Measurements from ENCODE around the gene PHYKPL. TPM values are rescaled to one million over a fixed set of nuclear protein-coding genes. Genes with fewer than 3 reads are reported as not detected.
A peak's percentile ranks its signal among the peaks of the same experiment; 100 is the strongest.

PHYKPL gene
- total RNA-seq, 2 donors from 2014 or later, result 133 to 191 TPM

- Mint-ChIP-seq H3K4me1 (ENCODE audit: low read depth in 2 of 2) (peaks cover 43 to 49% of the 10 kb centered on the region in 2 donors), H3K4me3 (no peak overlapping the region), H3K36me3 (peaks cover 37% of the 10 kb centered on the region), H3K27ac (peak overlapping the region; percentile 75 to 78), H3K9me3 (no peaks in the 10 kb centered on the region), H3K27me3 (no peaks in the 10 kb centered on the region)
- ATAC-seq, result no peak
- DNase-seq (ENCODE audit: low spot score), result no peak
Observed at GRCh38 chr5:178208540-178209227, 23.9 kb downstream of the PHYKPL start.

DNA sequence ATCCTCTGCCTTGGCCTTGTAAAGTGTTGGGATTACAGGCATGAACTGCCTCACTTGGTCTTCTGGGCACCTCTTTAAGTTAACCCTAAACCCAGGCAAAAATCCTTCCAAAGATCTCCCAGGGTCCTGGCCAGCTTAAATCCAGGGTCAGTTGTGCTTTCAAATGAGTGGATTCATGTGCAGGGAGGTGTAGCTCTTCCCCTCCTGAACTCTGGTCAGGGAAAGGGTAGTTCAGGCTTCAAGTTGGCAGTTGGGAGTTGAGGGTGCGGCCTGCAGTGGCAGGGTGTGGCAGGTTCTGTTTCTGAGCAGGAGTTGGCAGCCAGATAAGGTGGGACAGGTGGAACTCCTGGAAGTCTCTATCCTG lies 24.7 kb downstream of the PHYKPL start:
- Mint-ChIP-seq H3K4me1 (ENCODE audit: low read depth in 2 of 2) (peaks cover 42 to 43% of the 10 kb centered on the region in 2 donors), H3K4me3 (peak overlapping the region; percentile 90), H3K27me3 (no peaks in the 10 kb centered on the region), H3K27ac (peak overlapping the region; percentile 61 to 75), H3K9me3 (no peaks in the 10 kb centered on the region), H3K36me3 (peaks cover 33% of the 10 kb centered on the region)
- DNase-seq (ENCODE audit: low spot score), result no peak
- no peak for ATAC-seq

- H3K9me3 Mint-ChIP-seq, result no peaks in the 10 kb centered on the region
- DNase-seq (ENCODE audit: low spot score), result no peak
- peaks cover 33% of the 10 kb centered on the region for H3K36me3 Mint-ChIP-seq
- H3K4me3 Mint-ChIP-seq, result peak overlapping the region; percentile 90
- no peak for ATAC-seq
- peak overlapping the region; percentile 75 to 90 for H3K27ac Mint-ChIP-seq
- H3K4me1 Mint-ChIP-seq (ENCODE audit: low read depth in 2 of 2), result peaks cover 42 to 43% of the 10 kb centered on the region in 2 donors
- no peaks in the 10 kb centered on the region for H3K27me3 Mint-ChIP-seq
Observed at GRCh38 chr5:178207183-178207916, 25.3 kb downstream of the PHYKPL start.

- Mint-ChIP-seq H3K36me3 (peaks cover 33% of the 10 kb centered on the region), H3K4me1 (ENCODE audit: low read depth in 2 of 2) (peaks cover 42 to 43% of the 10 kb centered on the region in 2 donors), H3K9me3 (no peaks in the 10 kb centered on the region), H3K27me3 (no peaks in the 10 kb centered on the region), H3K4me3 (peak overlapping the region; percentile 90), H3K27ac (peak overlapping the region; percentile 75 to 90)
- DNase-seq (ENCODE audit: low spot score), result no peak
- ATAC-seq, result no peak
Observed at GRCh38 chr5:178206166-178207101, 26.2 kb downstream of the PHYKPL start.

- Mint-ChIP-seq H3K9me3 (no peaks in the 10 kb centered on the region), H3K27me3 (no peaks in the 10 kb centered on the region), H3K4me3 (peak overlapping the region; percentile 90), H3K4me1 (ENCODE audit: low read depth in 2 of 2) (peaks cover 42 to 43% of the 10 kb centered on the region in 2 donors), H3K36me3 (peaks cover 33% of the 10 kb centered on the region), H3K27ac (peak overlapping the region; percentile 75 to 90)
- ATAC-seq (no peak), DNase-seq (ENCODE audit: low spot score) (no peak)
Observed at GRCh38 chr5:178205749-178206047, 26.9 kb downstream of the PHYKPL start.

GRCh38 chr5:178204935-178205748 lies 27.5 kb downstream of the PHYKPL start:
- Mint-ChIP-seq H3K36me3 (peaks cover 33% of the 10 kb centered on the region), H3K4me1 (ENCODE audit: low read depth in 2 of 2) (peaks cover 42% of the 10 kb centered on the region in 2 donors)

GRCh38 chr5:178204182-178204934 lies 28.2 kb downstream of the PHYKPL start, which contains the start of gene HNRNPAB:
HNRNPAB (plus strand) TSS chr5:178204533; CDS start chr5:178204838, 305 bp downstream.
- Mint-ChIP-seq H3K9me3 (no peaks in the 10 kb centered on the region), H3K4me3 (peak within 1 kb of the TSS; percentile 97), H3K27me3 (no peaks in the 10 kb centered on the region)

More at GRCh38 chr5:178204935-178205748, 27.5 kb downstream of the PHYKPL start:
- Mint-ChIP-seq H3K27ac (peak overlapping the region; percentile 75 to 90), H3K4me3 (peak overlapping the region; percentile 97), H3K9me3 (no peaks in the 10 kb centered on the region), H3K27me3 (no peaks in the 10 kb centered on the region)
- ATAC-seq, result peak; percentile 74 to 79
- DNase-seq (ENCODE audit: low spot score), result peak; percentile 91

GRCh38 chr5:178203670-178204181 lies 28.9 kb downstream of the PHYKPL start:
- Mint-ChIP-seq H3K4me3 (peak overlapping the region; percentile 97), H3K27ac (peak overlapping the region; percentile 96 to 99), H3K27me3 (no peaks in the 10 kb centered on the region), H3K36me3 (peaks cover 23% of the 10 kb centered on the region), H3K4me1 (ENCODE audit: low read depth in 2 of 2) (peaks cover 30 to 32% of the 10 kb centered on the region in 2 donors), H3K9me3 (no peaks in the 10 kb centered on the region)
- DNase-seq (ENCODE audit: low spot score), result no peak
- ATAC-seq, result peak in 1 of 2 donors; percentile 2

More at GRCh38 chr5:178204182-178204934, 28.2 kb downstream of the PHYKPL start, which contains the start of gene HNRNPAB:
- DNase-seq (ENCODE audit: low spot score) (peak; percentile 94), ATAC-seq (peak; percentile 93 to 94)
- Mint-ChIP-seq H3K4me1 (ENCODE audit: low read depth in 2 of 2) (peaks cover 34 to 37% of the 10 kb centered on the region in 2 donors), H3K36me3 (peaks cover 28% of the 10 kb centered on the region), H3K27ac (peak within 1 kb of the TSS; percentile 96 to 99)

DNA sequence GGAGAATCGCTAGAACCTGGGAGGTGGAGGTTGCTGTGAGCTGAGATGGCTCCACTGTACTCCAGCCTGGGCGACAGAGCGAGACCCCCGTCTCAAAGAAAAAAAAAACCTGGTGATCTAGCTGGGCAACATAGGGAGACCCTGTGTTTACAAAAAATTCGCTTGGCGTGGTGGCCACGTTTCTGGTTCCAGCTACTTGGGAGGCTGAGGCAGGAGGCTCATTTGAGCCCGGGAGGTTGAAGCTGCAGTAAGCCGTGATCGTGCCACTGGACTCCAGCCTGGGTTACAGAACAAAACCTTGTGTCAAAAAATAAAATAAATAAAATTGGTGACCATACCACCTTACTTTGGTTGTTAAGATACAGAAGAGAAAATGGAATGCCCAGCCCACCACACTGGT lies 30.1 kb downstream of the PHYKPL start:
- H3K27ac Mint-ChIP-seq, result no peak overlapping the region
- DNase-seq (ENCODE audit: low spot score) (no peak), ATAC-seq (no peak)
- no peaks in the 10 kb centered on the region for H3K27me3 Mint-ChIP-seq
- H3K4me3 Mint-ChIP-seq, result peak overlapping the region; percentile 59
- peaks cover 23 to 24% of the 10 kb centered on the region in 2 donors for H3K4me1 Mint-ChIP-seq (ENCODE audit: low read depth in 2 of 2)
- no peaks in the 10 kb centered on the region for H3K9me3 Mint-ChIP-seq
- H3K36me3 Mint-ChIP-seq, result peaks cover 17% of the 10 kb centered on the region

DNA sequence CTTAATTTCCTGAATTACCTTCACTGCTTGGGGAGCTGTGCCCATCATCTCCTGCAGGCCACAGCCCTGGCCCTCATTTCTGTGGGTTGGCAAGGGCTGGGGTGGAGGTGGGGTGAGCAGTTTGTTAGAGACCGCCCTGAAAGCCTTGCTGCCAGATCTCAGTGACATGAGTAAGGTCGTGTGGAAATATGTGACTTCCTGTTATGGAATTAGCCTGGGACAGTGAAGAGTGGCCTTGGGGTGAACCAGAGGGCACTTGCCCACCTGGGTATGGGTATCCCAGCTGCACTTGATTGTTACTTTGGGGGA lies 30.7 kb downstream of the PHYKPL start:
- H3K36me3 Mint-ChIP-seq, result peaks cover 17% of the 10 kb centered on the region
- ATAC-seq, result no peak
- no peak overlapping the region for H3K27ac Mint-ChIP-seq
- no peak overlapping the region for H3K4me3 Mint-ChIP-seq
- no peaks in the 10 kb centered on the region for H3K9me3 Mint-ChIP-seq
- DNase-seq (ENCODE audit: low spot score), result no peak
- H3K27me3 Mint-ChIP-seq, result no peaks in the 10 kb centered on the region
- H3K4me1 Mint-ChIP-seq (ENCODE audit: low read depth in 2 of 2), result peaks cover 19% of the 10 kb centered on the region in 2 donors

DNA sequence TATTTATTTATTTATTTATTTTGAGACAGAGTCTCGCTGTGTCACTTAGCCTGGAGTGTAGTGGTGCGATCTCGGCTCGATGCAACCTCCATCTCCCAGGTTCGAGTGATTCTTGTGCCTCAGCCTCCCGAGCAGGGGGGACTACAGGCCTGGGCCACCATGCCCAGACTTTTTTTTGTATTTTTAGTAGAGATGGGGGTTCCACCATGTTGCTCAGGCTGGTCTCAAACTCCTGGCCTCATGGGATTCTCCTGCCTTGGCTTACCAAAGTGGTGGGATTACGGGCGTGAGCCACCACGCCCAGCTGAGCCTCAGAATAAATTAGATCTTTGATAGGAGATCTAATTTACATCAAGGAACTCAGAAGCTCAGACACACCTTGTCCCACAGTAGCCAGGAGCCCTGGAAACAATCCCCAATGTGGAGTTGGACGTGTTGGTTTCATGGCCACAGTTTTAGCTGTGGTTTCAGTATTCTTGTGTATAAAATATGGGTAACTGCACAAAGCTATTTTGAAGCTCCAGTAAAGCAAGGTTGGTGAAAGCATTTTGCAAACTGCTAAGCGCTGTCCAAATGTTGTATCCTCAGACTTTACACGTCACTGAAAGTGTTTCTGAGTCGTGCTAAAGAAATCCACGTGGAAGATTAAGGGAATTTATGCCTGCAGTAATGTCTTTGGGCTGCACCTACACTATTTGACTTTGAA lies 31.2 kb downstream of the PHYKPL start:
- Mint-ChIP-seq H3K27ac (no peak overlapping the region), H3K27me3 (no peaks in the 10 kb centered on the region), H3K4me1 (ENCODE audit: low read depth in 2 of 2) (peaks cover 15 to 18% of the 10 kb centered on the region in 2 donors), H3K36me3 (peaks cover 14% of the 10 kb centered on the region), H3K9me3 (no peaks in the 10 kb centered on the region), H3K4me3 (no peak overlapping the region)
- DNase-seq (ENCODE audit: low spot score) (no peak), ATAC-seq (no peak)
